ENCODE data around the gene S100A3.
"Not testable (repeated sequence)": the region's sequence is repeated elsewhere in the genome, so short reads cannot be mapped to it uniquely, and the experiment has no call there.

Gene S100A3, protein sequence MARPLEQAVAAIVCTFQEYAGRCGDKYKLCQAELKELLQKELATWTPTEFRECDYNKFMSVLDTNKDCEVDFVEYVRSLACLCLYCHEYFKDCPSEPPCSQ

DNA sequence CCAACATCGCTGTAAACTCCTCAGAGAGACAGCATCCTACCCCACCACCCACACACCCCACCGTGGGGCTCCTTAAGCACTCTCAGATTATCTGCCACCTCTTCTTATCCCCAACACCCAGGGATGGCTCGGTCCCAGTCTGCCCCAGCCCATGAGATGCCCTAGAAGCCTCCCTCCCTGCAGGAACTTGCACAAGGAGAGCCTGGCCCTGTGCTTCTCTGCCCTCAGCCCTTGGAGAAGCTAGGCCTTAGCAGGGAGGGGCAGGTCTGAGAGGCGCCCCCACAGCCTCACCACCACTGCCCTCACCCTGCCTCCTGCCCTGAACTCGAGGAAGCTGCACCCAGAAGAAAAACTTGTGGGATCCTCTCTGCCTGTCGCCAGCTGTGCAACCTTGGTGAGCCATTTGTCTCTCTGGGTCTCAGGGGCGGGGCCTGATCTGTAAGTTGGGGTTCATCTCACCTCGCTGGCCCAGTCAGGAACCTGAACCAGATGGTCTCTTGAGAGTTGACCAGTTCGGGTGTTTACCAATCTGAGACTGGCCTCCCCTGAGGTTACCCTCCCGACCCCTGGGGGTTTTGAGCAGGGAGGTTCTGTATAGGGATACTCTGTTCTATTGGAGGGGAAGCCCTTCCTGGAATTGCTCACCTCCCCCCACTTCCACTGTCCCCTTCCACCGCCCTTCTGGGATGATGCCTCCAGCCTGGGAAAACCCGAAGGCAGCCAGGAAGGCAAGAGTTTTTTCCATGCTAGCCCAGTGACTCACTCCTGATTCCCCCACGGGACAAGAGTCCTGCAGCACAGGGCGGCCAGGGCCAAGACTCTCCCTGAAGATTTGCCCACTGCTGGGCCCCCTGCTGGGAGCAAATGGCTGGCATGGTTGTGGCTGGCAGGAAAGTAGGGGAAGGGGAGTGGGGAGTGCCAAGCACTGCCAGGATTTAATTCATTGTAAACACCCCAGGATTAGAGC is at the start of gene S100A3:
S100A3 (minus strand) TSS at position 537 of the 967 bp plus-strand sequence. CDS start 773 bp downstream, outside the sequence.
- DNase-seq, result no peak

GRCh38 chr1:153598309-153599172 is 49.5 kb upstream of the S100A3 start:
- DNase-seq, result peak; percentile 26 to 68

GRCh38 chr1:153597206-153597605 is 48.1 kb upstream of the S100A3 start:
- no peak for DNase-seq

DNA sequence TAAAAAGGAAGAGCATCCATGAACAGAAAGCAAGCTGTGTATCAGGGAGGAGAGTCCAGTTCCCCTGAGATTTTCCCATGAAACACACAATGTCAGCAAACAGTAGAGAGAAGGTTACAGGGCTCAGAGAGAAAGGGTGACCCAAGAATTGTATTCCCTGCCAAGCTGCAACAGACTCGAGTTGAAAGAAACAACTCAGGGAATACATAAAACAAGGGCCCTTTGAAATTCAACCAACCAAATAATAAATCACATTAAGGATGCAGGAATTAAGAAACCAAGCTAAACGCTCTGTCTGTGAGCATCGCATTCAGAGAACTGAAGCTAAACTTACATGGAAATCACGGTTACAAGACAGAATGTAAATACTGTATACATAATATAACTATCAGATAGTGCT is 43.7 kb upstream of the S100A3 start:
- no peak for DNase-seq

- no peak for DNase-seq
Measured at GRCh38 chr1:153588482-153588881, 39.4 kb upstream of the S100A3 start.

DNA sequence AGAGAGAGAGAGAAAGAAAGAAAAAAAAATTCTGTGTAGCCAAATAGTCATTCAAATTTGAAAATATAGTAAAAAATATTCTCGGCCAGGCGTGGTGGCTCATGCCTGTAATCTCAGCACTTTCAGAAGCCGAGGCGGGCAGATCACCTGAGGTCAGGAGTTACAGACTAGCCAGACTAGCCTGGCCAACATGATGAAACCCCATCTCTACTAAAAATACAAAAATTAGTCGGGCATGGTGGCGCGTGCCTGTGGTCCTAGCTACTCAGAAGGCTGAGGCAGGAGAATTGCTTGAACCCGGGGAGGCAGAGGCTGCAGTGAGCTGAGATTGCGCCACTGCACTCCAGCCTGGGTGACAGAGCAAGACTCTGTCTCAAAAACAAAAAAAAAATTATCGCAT is 39.0 kb upstream of the S100A3 start:
- DNase-seq, result not testable (repeated sequence)

DNA sequence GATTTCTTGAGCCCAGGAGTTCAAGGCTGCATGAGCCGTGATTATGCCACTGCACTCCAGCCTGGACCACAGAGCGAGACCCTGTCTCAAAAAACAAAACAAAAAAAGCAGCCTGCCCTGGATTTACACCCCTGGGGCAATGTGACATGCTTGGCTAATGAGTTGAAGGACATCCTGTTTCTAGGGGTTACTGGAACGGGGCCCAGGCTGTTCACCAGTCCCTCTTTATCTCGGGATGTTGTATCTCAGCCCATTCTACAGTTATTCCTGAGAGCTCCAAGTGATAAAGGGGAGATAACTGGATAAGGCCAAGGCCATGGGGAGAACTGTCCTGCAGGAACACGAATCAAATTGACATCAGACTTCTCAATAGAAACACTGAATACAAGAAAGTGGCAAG is 38.3 kb upstream of the S100A3 start:
- DNase-seq, result no peak

DNA sequence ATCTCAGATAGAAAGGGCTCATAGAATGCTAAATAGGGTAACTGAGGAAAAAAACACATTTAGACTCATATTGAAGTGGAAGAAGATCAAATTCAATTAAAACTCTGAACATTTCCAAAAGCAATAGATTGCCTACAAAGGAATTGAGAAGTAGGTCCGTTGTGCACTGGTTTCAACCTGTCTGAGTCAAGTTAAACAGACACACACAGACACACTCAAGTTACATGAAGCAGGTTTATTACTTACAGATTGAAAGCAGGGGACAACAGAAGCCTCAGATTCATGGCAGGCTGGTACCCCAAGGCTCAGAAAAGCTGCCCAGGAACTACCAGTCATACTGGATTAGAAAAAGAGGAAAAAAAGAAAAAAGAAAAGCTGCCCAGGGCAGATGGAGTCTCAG is 37.3 kb upstream of the S100A3 start:
- no peak for DNase-seq

GRCh38 chr1:153585006-153585405 is 35.9 kb upstream of the S100A3 start:
- DNase-seq, result no peak

GRCh38 chr1:153583976-153584375 is 34.9 kb upstream of the S100A3 start:
- no peak for DNase-seq

GRCh38 chr1:153583514-153583913 is 34.5 kb upstream of the S100A3 start:
- not testable (repeated sequence) for DNase-seq

DNA sequence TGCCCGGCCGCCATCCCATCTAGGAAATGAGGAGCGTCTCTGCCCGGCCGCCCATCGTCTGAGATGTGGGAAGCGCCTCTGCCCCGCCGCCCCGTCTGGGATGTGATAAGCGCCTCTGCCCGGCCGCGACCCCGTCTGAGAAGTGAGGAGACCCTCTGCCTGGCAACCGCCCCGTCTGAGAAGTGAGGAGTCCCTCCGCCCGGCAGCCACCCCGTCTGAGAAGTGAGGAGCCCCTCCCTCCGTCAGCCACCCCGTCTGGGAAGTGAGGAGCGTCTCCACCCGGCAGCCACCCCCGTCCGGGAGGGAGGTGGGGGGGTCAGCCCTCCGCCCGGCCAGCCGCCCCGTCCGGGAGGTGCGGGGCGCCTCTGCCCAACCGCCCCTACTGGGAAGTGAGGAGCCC is 33.8 kb upstream of the S100A3 start:
- not testable (repeated sequence) for DNase-seq

GRCh38 chr1:153578936-153579335 is 29.9 kb upstream of the S100A3 start:
- no peak for DNase-seq

DNA sequence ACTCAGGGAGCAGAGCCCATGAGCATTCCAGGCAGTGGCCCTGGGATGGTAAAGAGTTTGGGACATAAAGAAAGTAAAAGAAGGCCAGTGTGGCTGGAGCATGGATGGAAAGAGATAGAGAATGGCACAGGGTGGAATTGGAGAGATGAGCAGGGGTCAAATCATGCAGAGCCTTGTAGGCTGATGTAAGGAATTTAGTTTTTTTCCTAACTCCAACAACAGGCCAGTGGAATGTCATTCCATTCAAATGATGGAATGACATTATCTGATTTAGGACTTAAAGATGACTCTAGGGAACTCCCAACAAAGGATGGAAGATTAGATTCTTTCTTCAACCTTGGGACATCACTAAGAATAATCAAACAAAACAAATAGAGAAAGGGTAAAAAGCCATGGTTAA is 29.4 kb upstream of the S100A3 start:
- no peak for DNase-seq

DNA sequence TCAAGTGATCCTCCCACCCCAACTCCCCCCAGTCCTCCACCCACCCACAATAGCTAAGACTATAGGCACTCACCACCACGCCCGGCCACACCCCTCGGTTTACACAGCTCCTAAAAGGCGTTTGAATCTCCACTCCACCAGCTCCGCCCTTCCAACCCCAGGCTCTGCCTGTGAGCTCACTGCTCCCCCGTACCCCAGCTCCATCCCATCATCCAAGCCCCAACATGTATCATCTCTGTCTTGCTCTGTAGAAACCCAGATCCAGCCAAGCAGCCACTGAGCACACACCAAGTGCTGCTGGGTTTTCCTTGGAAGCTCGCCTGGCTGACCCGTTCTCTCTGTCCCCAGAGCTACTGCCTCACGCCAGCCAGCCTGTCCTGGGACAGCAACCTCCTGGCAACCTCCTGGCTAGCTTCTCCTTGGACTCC is 28.6 kb upstream of the S100A3 start:
- DNase-seq, result no peak

GRCh38 chr1:153577138-153577537 is 28.1 kb upstream of the S100A3 start:
- no peak for DNase-seq

DNA sequence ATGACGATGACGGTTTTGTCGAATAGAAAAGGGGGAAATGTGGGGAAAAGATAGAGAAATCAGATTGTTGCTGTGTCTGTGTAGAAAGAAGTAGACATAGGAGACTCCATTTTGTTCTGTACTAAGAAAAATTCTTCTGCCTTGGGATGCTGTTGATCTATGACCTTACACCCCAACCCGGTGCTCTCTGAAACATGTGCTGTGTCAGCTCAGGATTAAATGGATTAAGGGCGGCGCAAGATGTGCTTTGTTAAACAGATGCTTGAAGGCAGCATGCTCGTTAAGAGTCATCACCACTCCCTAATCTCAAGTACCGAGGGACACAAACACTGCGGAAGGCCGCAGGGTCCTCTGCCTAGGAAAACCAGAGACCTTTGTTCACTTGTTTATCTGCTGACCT is 26.4 kb upstream of the S100A3 start:
- not testable (repeated sequence) for DNase-seq

- DNase-seq, result not testable (repeated sequence)
Measured at GRCh38 chr1:153575081-153575491, 26.0 kb upstream of the S100A3 start.

- no peak for DNase-seq
Measured at GRCh38 chr1:153573351-153573750, 24.3 kb upstream of the S100A3 start.

DNA sequence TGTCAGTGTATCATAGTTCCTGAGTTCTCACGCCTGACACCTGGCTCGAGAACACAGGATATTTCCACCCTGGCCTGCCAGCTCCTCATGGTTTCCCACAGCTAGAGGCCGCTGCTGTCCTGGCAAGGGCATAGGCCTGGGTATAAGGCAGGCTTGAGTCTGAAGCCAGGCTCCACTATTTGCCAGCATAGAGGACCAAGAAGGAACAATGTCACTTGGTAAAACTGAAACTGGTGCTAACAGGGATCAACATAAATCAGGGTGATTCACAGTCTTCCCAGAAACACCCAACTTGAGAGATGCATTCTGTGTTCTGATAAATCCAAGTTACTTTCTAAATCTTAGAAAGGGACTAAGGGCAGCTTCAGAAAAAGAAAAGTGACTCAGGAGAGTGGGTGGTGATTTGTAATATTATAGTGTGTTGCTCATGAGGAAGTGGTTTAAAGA is 23.5 kb upstream of the S100A3 start:
- DNase-seq, result peak; percentile 62 to 65

GRCh38 chr1:153571706-153572105 is 22.6 kb upstream of the S100A3 start:
- no peak for DNase-seq

DNA sequence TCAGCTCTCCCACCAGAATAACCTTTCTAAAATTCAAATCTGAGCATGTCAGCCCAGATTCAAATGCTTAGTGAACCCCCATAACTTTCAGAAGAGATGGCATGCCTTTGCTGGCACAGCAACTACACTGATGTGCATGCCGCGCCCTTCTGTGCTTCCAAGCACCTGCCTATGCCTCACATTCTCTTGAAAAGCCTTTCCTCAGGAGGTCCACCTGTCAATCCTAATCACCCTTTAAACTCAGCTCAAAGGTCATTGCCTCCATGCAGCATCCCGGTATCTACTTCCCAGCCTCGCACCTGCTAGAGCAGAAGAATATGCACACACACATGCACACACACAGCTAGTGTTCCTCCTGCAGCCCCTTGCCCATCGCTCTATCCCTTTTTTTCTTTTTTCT is 21.8 kb upstream of the S100A3 start:
- DNase-seq, result no peak

- no peak for DNase-seq
Measured at GRCh38 chr1:153569465-153569864, 20.4 kb upstream of the S100A3 start.
